Astrocyte (in vitro differentiated cells and primary cell): ENCODE results near the gene ZP2. TPM values are rescaled to one million over a fixed set of nuclear protein-coding genes. Genes with fewer than 3 reads are reported as not detected.

Source experiments
- DNase-seq: peaks from one replicate; pipeline ENCODE4 v3.0.0-alpha.2; 2010; ENCODE audit warnings: low read depth
- FAIRE-seq: peaks from 2 replicates; lab custom pipeline; 2011; peaks lifted over from hg19 to GRCh38; lab: Jason Lieb, UNC
- H2AFZ ChIP-seq: 2 replicates; pipeline ENCODE4 v1.6.0; 2012; ENCODE audit warnings: low read depth, low read length, inconsistent platforms
- H3K27ac ChIP-seq: 2 replicates; pipeline ENCODE4 v1.5.1; 2011; ENCODE audit warnings: low read depth, low read length, inconsistent platforms
- H3K27me3 ChIP-seq: 2 replicates; pipeline ENCODE4 v1.6.0; 2011; ENCODE audit warnings: low read length, inconsistent platforms; ENCODE audit not compliant: insufficient read depth
- H3K36me3 ChIP-seq: 2 replicates; pipeline ENCODE4 v1.5.1; 2011; ENCODE audit warnings: low read length, inconsistent platforms; ENCODE audit not compliant: insufficient read depth
- H3K4me1 ChIP-seq: 2 replicates; pipeline ENCODE4 v1.5.1; 2011; ENCODE audit warnings: low read length, inconsistent platforms; ENCODE audit not compliant: insufficient read depth
- H3K4me2 ChIP-seq: 2 replicates; pipeline ENCODE4 v1.6.0; 2012; ENCODE audit warnings: low read length, inconsistent platforms
- H3K4me3 ChIP-seq: 2 replicates; pipeline ENCODE4 v1.5.1; 2011; ENCODE audit warnings: low read depth, mild to moderate bottlenecking, low read length, inconsistent platforms; ENCODE audit not compliant: insufficient read depth
- H3K79me2 ChIP-seq: 2 replicates; pipeline ENCODE4 v1.6.0; 2012; ENCODE audit warnings: mild to moderate bottlenecking, low read length, inconsistent platforms; ENCODE audit not compliant: insufficient read depth
- H3K9ac ChIP-seq: 2 replicates; pipeline ENCODE4 v1.6.0; 2012; ENCODE audit warnings: mild to moderate bottlenecking, low read length, inconsistent platforms
- H3K9me3 ChIP-seq: 2 replicates; pipeline ENCODE4 v1.5.1; 2012; ENCODE audit warnings: low read depth, mild to moderate bottlenecking, low read length, inconsistent platforms; ENCODE audit not compliant: insufficient read depth
- H4K20me1 ChIP-seq: 2 replicates; pipeline ENCODE4 v1.6.0; 2012; ENCODE audit warnings: low read length, inconsistent platforms; ENCODE audit not compliant: insufficient read depth
- H3K27ac Mint-ChIP-seq: one replicate; pipeline ENCODE4 v1.8.0; 2021; ENCODE audit warnings: mild to moderate bottlenecking, mixed read lengths; ENCODE audit not compliant: unreplicated experiment
- H3K27me3 Mint-ChIP-seq: one replicate; pipeline ENCODE4 v1.8.0; 2021; ENCODE audit warnings: low read depth, mixed read lengths; ENCODE audit not compliant: unreplicated experiment
- H3K36me3 Mint-ChIP-seq: one replicate; pipeline ENCODE4 v1.8.0; 2021; ENCODE audit warnings: low read depth, mixed read lengths; ENCODE audit not compliant: unreplicated experiment
- H3K4me1 Mint-ChIP-seq: one replicate; pipeline ENCODE4 v1.8.0; 2021; ENCODE audit warnings: low read depth, mixed read lengths; ENCODE audit not compliant: unreplicated experiment
- H3K4me3 Mint-ChIP-seq: one replicate; pipeline ENCODE4 v1.8.0; 2021; ENCODE audit warnings: mild to moderate bottlenecking, moderate library complexity, mixed read lengths; ENCODE audit not compliant: unreplicated experiment
- H3K9me3 Mint-ChIP-seq: one replicate; pipeline ENCODE4 v1.8.0; 2021; ENCODE audit warnings: mild to moderate bottlenecking, mixed read lengths; ENCODE audit not compliant: unreplicated experiment
- CTCF ChIP-seq: IDR thresholded peaks from 2 replicates; pipeline ENCODE4 v1.5.1; 2011; ENCODE audit warnings: low read depth, mild to moderate bottlenecking, inconsistent platforms, low read length, moderate library complexity; ENCODE audit not compliant: insufficient read depth
- EZH2 ChIP-seq: IDR thresholded peaks from 2 replicates; pipeline ENCODE4 v1.6.1; 2012; ENCODE audit warnings: mild to moderate bottlenecking, low read length, inconsistent platforms; ENCODE audit not compliant: insufficient read depth
- total RNA-seq: library from RNA; stranded (reverse); gene quantifications from 2 replicates; pipeline ENCODE4 v1.2.1, GENCODE V29; 2021

ZP2 gene
- total RNA-seq, 1 donor from 2014 or later: not detected

- Histone ChIP-seq H3K9ac (no peak overlapping the region), H3K27ac (no peak overlapping the region), H2AFZ (no peak overlapping the region), H3K4me2 (no peak overlapping the region), H3K27me3 (no peaks in the 10 kb centered on the region), H3K36me3 (no peaks in the 10 kb centered on the region), H4K20me1 (no peaks in the 10 kb centered on the region), H3K79me2 (no peaks in the 10 kb centered on the region), H3K4me1 (no peaks in the 10 kb centered on the region), H3K4me3 (no peak overlapping the region), H3K9me3 (no peaks in the 10 kb centered on the region)
- no peak for FAIRE-seq
- H3K9me3 Mint-ChIP-seq: no peaks in the 10 kb centered on the region
- TF ChIP-seq CTCF (no peak), EZH2 (no peak)
- H3K4me3 Mint-ChIP-seq: no peak overlapping the region
- no peaks in the 10 kb centered on the region for H3K36me3 Mint-ChIP-seq
- no peak for DNase-seq
- no peaks in the 10 kb centered on the region for H3K4me1 Mint-ChIP-seq
- no peak overlapping the region for H3K27ac Mint-ChIP-seq
- H3K27me3 Mint-ChIP-seq: peaks cover 9% of the 10 kb centered on the region
Measured at GRCh38 chr16:21233045-21233520, 21.7 kb upstream of the ZP2 start.

GRCh38 chr16:21228361-21228872 is 17.0 kb upstream of the ZP2 start:
- H3K4me1 Mint-ChIP-seq: no peaks in the 10 kb centered on the region
- no peak overlapping the region for H2AFZ ChIP-seq

More at GRCh38 chr16:21228361-21228872, 17.0 kb upstream of the ZP2 start:
- FAIRE-seq: no peak
- Histone ChIP-seq H3K4me3 (no peak overlapping the region), H3K36me3 (no peaks in the 10 kb centered on the region), H3K27ac (no peak overlapping the region), H4K20me1 (no peaks in the 10 kb centered on the region), H3K27me3 (peaks cover 7% of the 10 kb centered on the region), H3K79me2 (no peaks in the 10 kb centered on the region), H3K4me1 (no peaks in the 10 kb centered on the region), H3K9me3 (no peaks in the 10 kb centered on the region), H3K9ac (no peak overlapping the region), H3K4me2 (no peak overlapping the region)
- no peak for DNase-seq
- TF ChIP-seq EZH2 (no peak), CTCF (no peak)
- H3K36me3 Mint-ChIP-seq: no peaks in the 10 kb centered on the region
- no peaks in the 10 kb centered on the region for H3K9me3 Mint-ChIP-seq
- H3K27ac Mint-ChIP-seq: no peak overlapping the region
- H3K4me3 Mint-ChIP-seq: no peak overlapping the region
- peaks cover 11% of the 10 kb centered on the region for H3K27me3 Mint-ChIP-seq
